ENCODE measurements around the gene FTO.
"Not testable (repeated sequence)": the region's sequence is repeated elsewhere in the genome, so short reads cannot be mapped to it uniquely, and the experiment has no call there.

The FTO gene

DNA sequence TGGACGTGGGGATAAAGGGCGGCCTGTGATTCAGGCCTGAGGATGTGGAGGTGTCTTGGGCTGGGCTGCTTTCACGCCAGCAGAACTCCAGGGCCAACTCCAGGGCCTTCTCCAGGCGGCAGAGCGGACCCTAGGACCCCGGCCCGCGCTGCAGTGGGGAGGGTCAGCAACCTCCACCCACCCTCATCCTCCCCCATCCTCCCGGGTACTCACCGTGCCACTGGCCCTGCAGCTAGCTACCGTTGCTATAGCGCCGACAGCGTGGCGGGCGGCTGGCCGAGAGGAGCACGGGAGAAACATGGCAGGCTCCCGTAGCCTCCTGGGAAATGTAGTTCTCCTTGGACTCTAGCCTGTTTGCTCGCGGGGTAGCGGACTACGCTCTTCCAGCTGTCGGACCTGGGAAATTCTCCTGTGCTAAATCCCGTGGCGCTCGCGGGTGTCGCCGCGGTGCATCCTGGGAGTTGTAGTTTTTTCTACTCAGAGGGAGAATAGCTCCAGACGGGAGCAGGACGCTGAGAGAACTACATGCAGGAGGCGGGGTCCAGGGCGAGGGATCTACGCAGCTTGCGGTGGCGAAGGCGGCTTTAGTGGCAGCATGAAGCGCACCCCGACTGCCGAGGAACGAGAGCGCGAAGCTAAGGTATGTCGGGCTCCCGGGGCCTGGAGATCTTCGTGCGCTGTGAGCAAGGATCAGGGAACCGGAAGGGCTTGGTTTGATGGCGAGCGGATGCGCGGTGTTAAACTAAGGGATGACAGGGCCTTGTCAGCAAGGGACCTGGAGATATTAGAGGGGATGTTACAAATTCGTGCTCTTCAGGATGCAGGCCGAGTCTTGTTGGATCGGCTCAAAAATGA, at the start of gene FTO, which contains the start of gene RPGRIP1L:
TSS of gene FTO (plus strand) at position 567 of the 855 bp plus-strand sequence.
TSS of gene RPGRIP1L (minus strand) at position 270 of the 855 bp plus-strand sequence. CDS start 3,136 bp downstream, outside the sequence.
- peak; percentile 77 for DNase-seq (ENCODE audit: low spot score)

DNA sequence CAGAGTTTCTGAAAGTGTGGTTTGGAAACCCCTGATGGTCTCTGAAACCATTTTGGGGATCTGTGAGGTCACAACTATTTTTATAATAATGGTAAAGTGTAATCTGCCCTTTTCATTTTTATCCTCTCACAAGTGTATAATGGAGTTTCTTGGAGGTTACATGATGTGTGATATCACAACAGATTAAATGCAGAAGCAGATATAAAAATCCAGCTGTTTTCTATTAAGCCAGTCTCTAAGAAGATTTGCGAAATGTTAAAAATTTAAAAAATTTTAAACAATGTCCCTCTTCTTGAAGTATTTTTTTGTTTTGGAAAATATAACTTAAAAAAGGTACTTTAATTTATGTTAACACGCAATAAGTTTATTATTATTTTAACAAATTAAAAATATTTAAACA, 49.0 kb upstream of the FTO start:
- DNase-seq (ENCODE audit: low spot score), result no peak

DNA sequence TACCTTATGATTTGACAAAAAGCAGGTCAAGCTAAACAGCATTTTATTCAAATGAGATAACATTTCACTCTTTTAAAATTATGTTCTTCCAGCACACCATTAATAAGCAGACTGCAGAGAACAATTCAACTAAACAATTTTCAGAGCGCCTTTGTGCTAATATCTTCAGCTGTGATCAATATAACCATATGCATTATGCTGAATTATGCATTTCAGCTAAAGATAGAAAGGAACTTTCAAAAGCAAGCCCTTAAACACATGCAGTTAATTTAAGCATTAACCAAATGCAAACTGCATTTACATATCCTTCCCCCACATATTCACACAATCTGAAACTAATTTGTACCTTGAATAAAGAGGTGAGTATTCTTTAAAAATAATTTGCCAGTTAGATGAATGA, 41.9 kb upstream of the FTO start:
- no peak for DNase-seq (ENCODE audit: low spot score)

DNA sequence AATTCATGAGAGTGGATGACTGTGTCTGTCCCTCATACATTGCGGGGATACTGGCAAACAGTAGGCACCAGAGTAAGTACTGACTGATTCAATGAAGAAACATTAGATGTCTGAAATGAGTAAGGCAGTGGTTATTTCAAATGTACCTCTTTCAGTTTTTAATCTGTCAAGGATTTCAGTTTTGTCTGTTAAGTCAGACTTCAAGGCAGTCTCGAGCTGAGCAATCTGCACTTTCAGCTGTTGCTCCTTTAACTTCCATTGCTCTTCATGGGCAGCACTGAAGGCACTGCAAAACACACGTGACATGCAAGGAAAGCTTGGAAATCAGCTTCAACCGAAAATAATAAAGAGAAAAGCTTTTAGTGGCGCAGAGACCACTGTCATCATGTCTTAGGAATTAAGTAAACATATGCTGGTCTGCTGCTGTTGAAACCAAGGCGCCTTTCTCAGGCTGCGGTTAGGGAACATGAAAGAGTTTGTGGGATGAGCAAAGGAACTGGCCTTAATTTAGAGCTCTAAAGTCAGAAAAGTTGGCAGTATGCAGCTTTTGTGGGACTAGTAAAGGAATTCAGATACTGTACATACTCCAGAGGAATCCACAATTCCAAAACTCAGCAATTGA, 39.1 kb upstream of the FTO start:
- no peak for DNase-seq (ENCODE audit: low spot score)

DNA sequence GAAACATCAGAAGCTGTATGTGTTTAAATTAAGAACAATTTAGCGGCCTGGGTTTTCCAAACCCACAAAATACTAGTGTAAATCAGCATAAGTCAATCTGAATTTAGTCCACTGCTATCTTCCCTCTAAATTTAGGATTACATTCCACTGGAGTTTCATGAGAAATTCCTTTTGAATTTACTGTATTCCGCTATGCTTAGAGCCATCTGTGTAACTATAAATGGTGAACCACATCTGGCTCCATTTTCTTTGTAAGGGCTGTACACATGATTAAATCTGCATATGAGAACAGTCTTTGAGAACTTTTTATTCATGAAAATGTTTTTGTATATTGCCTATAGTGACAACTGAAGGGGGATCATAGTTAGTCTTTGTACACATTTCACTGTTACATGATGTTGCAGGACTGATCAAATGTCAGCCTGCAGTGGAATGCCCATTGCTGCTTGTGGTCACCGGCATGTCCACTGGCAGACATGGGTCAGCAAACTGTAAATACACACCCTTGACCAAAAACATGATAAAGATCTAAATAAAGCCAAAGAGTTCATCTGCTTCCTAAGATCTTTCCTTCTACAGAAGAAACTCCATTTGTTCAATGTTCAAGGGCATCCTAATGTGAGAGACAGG, 37.1 kb upstream of the FTO start:
- DNase-seq (ENCODE audit: low spot score), result no peak

DNA sequence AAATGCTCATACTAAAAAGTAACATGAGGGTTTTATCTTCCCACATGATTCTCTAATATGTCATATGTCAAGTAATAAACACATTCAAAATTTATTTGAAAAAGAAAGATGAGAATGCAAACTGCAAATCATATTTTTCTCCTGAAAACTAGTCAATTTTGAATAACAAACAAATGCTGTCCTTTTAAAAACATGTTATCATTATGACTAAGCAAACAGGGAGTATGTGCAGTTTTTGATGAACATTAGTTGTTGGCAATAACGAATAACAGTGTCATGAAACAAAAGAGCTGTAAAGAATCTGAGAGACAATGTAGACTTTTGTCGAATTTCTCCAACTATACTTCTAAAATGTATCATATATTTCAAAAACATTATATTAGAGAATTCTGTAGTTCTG, 35.1 kb upstream of the FTO start:
- no peak for DNase-seq (ENCODE audit: low spot score)

DNA sequence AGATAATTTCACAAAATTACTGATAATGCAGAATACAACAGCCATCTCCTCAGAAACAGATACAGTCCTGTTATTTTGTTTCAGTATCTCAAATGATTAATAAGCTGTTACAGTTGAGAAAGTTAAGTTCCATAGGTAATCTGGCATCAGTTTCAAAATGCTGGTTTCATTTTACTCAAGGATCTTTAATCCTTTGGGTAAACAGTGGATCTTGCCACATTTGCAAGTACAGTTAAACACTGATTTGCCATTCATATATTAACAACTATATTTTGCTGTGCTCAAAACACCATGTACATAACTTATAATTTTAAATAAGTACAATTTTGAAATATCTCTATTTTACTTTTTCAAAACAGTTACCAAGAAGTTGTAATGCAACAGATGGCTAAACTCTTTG, 31.5 kb upstream of the FTO start:
- DNase-seq (ENCODE audit: low spot score), result no peak

DNA sequence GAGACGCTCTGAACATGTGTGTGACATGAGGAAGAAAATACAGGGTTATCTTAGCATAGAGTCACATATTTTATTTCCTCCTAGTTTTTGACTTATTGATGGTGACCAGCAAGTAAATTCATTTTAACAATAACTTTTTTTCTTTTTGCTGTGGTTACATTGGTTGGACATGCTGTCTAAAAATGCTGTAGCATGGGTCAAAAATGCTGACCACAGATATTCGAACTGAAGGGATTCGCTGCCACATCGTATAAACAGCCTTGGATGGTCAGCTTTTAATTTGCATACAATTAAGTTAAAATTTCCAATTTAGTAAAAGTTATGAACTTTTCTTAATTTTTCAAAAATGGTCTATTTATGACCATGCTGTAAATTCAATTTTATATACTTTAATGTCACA, 30.8 kb upstream of the FTO start:
- DNase-seq (ENCODE audit: low spot score), result no peak

DNA sequence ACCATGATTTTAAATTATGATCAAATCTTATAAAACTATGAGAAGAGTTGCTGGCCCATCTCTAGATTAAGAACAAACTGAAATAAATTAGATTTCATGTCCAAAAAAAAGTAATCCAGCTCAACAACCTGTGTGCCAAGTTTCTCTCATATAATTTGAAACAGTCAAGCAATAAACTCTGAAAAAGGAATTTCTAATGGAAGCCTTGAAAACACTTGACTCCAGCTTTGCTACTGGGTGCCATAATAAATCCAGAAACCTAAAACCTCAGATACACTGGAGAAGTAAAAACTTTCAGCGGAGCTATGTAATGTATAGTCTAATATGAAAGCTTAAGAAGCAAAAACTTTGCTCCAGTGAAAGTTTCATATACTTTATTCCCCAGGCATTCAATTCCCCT, 25.8 kb upstream of the FTO start:
- DNase-seq (ENCODE audit: low spot score), result no peak

DNA sequence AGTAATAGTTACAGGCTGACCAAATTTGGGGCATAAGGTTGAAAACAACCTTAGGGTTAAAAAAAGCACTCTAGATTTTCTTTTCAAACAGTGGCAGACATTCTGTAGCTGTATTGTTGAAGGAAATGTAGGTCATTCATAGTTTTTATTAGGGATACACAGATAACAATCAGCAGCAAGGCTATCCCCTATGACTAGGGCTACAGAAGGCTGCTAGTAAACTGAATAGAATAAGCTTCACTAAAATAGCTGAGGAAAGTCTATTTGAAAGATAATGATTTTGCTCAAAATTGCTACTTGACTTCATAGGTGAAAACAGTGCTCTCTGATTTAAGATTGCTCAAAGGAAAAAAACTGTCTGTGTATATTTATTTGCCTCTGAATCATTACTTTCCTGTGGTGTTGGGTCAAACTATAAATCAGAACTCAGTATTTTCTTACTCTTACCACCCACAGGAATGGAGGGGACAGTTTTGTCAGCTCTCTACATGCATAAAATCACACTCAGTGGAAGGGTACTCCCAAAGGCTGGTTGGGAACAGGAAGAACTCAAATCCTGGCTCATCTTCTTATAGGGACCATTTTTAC, 25.1 kb upstream of the FTO start:
- DNase-seq (ENCODE audit: low spot score), result no peak

DNA sequence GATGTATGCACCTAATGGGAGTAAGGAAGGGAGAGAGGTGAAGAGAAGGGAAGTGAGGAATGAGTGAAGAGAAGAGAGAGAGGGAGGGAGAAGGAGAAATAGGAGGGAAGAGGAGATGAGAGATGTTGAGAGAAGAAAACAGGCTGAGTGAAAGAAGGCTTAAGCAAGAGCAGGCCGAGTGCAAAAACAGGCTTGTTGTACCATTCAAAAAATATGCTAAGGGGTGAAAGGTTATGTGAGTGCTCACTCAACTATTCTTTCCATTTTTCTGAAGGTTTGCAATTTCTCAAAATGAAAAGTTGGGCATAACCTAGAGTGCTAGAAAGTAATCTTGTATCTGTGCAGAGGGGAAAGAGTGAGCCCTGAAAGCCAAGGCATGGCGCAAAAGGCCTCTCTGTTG, 23.2 kb upstream of the FTO start:
- DNase-seq (ENCODE audit: low spot score), result no peak

DNA sequence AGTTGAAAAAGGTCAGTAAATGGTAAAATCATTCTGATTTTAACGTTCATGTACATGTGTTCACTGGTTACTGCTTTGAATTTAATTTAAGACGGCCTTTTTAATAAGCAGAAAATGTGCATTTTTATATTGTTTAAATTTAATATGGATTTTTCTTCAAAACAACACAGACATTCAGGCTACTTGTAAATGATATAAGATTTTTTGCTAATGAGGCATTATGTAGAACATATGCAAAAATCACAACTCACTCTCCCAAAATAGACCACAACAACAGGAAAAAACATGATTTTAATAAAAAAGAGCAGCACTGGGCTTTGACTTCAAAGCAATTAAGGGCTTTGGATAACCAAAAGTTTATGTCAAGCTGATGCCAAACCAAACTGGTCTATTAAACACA, 22.6 kb upstream of the FTO start:
- no peak for DNase-seq (ENCODE audit: low spot score)

DNA sequence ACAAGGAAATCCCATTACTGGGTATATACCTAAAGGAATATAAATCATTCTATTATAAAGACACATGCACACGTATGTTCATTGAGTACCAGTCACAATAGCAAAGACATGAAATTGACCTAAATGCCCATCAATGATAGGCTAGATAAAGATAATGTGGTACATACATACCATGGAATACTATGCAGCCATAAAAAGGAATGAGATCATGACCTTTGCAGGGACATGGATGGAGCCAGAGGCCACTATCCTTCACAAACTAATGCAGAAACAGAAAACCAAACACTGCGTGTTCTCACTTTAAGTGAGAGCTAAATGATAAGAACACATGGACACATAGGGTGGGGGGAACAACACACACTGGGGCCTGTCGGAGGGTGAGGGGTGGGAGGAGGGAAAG, 18.6 kb upstream of the FTO start:
- DNase-seq (ENCODE audit: low spot score), result not testable (repeated sequence)

DNA sequence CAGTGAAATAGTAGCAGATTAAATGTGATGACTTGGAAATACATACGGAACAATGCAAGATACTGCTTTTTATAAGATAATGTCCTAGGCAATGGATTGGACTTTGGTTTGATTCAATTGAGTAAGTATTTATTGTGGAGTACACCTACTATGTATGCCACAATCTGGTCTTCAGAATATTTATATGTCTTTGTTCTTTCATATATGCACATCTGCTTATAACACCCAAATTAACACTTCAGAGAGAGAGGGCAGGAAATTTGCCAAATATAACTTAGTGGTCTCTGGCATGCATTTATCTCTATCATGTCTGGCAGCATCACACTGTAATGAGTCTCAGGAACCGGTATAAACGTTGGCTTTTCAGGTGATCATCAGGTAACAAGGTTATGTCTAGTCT, 17.2 kb upstream of the FTO start:
- DNase-seq (ENCODE audit: low spot score), result no peak

DNA sequence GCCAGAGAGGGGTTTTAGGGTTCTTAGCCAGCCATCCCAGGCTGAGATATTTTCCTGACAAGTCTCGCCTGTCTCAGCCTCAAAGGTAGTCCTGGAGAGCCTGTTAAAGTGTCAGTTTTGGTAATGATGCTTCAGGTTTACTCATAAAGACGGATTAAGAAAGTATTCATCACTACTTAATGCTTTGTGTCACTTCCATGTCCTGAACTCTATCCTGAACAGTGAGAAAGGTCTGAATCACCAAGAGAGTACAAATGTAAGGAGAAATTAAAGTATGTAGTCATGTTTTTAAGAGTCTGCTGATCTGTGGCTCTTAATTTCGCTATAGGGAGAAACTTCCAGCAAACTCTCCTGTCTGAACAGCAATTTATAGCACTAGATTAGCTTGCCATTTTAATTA, 14.3 kb upstream of the FTO start:
- no peak for DNase-seq (ENCODE audit: low spot score)

DNA sequence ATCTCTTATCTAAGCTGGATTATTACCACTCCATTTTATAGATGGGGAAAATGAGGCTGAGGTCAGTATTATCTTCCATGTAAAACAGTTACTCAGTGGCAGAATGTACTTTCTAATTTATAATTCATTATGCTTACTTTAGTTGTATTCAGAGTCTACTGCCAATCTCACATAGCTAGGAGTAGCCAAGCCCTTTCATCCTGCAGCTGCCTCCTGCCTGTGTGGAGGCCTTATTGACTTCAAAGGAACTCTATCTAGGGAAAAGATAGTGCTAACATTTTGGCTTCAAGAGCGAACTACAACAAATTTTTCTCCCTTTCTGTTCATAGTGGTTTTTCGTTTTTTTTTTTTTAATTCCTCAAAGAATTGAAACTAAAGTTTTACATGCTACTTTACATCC, 13.2 kb upstream of the FTO start:
- no peak for DNase-seq (ENCODE audit: low spot score)

DNA sequence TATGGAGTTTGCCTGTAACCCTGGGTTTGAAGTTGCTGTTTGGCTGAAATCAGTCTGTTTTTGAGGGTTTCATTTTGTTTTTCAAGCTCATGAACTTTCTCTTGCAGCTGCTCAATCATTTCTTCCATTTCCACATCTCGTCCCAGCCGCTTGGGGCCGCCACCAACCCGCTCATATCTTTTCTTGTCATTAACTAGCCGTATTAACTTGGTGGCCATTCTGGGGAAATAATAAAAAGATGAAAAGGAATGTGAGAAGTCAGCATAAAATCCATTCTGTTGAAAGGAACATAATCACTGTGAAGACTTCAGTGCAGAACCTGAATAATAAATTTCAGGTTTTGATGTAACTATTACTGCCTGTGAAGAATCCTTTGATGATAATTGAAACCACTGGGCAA, 11.8 kb upstream of the FTO start:
- peak; percentile 6 for DNase-seq (ENCODE audit: low spot score)

DNA sequence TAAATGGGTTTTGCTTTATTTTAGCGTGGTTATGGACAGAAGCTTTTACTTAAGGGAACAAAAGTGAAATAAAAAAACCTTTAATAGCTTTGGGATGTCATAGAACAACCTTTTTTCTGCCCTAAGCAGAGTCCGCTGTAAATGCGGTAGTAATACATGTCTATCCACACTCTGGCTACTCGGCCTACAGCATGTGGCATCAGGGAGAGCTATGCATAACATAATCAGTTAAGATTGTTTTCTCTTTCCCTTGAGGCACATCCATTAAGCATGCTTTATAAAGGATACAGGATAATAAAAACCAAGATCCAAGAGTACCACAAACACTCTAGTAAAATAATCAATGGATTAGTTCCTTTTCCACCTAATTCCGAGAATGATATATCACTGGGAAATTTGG, 10.6 kb upstream of the FTO start:
- no peak for DNase-seq (ENCODE audit: low spot score)

DNA sequence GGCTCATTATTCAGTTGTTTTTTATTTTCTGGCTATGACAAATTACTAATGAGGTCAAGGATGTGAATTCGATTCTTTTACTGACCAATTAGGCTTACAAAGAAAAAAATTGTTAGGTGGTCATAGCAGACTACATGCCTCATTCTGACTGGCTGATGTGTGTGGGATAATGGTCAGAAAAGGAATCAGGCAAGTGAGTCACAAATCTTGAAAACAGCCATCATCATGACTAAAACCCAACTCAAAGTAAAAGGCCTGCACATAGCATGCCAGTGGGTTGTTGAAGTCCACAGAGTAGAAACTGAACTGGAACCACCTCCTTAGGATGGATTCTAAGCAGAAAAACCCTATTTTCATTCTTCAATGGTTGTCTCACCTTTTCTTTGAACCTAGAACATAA, 8.9 kb upstream of the FTO start:
- no peak for DNase-seq (ENCODE audit: low spot score)

DNA sequence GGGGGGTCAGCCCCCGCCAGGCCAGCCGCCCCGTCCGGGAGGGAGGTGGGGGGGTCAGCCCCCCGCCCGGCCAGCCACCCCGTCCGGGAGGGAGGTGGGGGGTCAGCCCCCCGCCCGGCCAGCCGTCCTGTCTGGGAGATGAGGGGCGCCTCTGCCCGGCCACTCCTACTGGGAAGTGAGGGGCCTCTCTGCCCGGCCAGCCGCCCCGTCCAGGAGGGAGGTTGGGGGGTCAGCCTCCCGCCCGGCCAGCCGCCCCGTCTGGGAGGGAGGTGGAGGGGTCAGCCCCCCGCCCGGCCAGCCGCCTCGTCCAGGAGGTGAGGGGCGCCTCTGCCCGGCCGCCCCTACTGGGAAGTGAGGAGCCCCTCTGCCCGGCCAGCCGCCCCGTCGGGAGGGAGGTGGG, 5.7 kb upstream of the FTO start:
- not testable (repeated sequence) for DNase-seq (ENCODE audit: low spot score)

DNA sequence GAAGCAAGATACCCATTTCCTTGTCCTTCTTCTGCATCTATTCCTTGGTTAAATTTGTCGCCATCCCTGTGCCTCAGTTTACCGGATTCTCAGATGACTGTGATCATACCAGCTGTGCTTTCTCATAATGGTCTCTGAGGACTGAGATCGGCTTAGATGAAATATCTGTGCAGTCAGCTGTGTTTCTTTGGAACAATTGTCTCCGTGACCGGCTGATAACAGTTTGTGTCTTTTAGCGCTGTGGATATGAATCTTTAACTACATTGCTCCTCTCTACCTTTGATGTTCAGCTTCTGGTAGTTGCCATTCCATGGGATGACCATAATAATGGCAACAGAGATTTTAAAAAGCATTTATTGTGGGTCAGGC, 473 bp downstream of the FTO start:
- DNase-seq (ENCODE audit: low spot score), result no peak

DNA sequence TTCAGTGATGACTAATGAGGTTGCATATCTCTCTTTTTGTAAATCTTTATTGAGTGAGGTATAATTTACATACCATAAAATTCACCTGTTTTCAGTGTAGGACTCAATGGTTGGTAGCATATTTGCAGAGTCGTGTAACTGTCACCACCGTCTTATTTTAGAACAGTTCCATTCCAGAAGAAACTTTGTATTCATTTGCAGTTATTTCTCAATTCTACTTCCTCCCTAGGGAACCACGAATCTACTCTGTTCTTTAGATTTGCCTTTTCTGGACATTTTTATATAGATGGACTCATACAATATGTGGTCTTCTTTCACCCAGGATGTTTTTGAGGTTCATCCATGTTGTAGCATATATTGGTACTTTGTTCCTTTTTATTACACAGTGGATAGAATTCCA, 3.7 kb downstream of the FTO start:
- no peak for DNase-seq (ENCODE audit: low spot score)

DNA sequence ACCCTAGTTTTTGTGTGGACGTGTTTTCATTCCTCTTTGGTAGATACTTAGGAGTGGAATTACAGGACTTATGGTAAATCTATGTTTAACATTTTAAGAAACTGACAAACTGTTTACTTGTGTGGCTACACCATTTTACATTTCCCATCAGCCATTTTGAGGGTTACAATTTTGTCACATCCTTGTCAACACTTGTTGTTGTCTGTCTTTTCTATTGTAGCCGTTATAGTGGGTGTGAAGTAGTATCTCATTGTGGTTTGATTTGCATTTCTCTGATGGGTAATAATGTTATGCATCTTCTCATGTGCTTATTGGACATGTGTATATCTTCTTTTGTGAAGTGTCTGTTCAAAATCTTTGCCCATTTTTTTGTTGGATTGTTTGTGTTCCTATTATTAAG, 4.5 kb downstream of the FTO start:
- no peak for DNase-seq (ENCODE audit: low spot score)
